Activated CD8-positive, alpha-beta T cell treated with anti-CD3 and anti-CD28 coated beads, Interleukin-2, amount 10 ng/mL, durations not matched to agents 7 days and 5 days (primary cell): ENCODE measurements around the gene ZNF333. TPM values are rescaled to one million over a fixed set of nuclear protein-coding genes. Genes with fewer than 3 reads are reported as not detected.
"Not testable (repeated sequence)": the region's sequence is repeated elsewhere in the genome, so short reads cannot be mapped to it uniquely, and the experiment has no call there.

Source experiments
- ATAC-seq: fragments of 150-1000 bp; cut with Tn5 transposase; one replicate; pipeline ENCODE4 v1.10.0; 2021; ENCODE audit warnings: moderate library complexity
- CTCF ChIA-PET: fragments of 350-600 bp; sonication (Branson Sonifier 250); formaldehyde crosslinking; loops from one replicate; lab custom pipeline; 2021; ENCODE audit warnings: antibody characterized with exemption; lab: Charles Lee
- POLR2A ChIA-PET: fragments of 350-600 bp; sonication (Branson Sonifier 250); formaldehyde crosslinking; loops from one replicate; lab custom pipeline; 2021; ENCODE audit warnings: antibody characterized with exemption; lab: Charles Lee
- DNase-seq: peaks from one replicate; pipeline ENCODE4 v3.0.0-alpha.2; 2020
- H3K27ac Mint-ChIP-seq: one replicate; pipeline ENCODE4 v1.8.0; 2021; ENCODE audit warnings: mild to moderate bottlenecking, mixed read lengths
- H3K27me3 Mint-ChIP-seq: one replicate; pipeline ENCODE4 v1.8.0; 2021; ENCODE audit warnings: low read depth, mixed read lengths
- H3K36me3 Mint-ChIP-seq: one replicate; pipeline ENCODE4 v1.8.0; 2021; ENCODE audit warnings: low read depth, mixed read lengths
- H3K4me1 Mint-ChIP-seq: one replicate; pipeline ENCODE4 v1.8.0; 2021; ENCODE audit warnings: low read depth, mixed read lengths
- H3K4me3 Mint-ChIP-seq: one replicate; pipeline ENCODE4 v1.8.0; 2021; ENCODE audit warnings: mild to moderate bottlenecking, mixed read lengths
- H3K9me3 Mint-ChIP-seq: one replicate; pipeline ENCODE4 v1.8.0; 2022; ENCODE audit warnings: mixed read lengths; ENCODE audit not compliant: insufficient read depth
- total RNA-seq, 2 experiments: library from RNA; stranded (reverse); gene quantifications; one replicate each; pipeline ENCODE4 v1.2.3, GENCODE V29; 2021

The ZNF333 gene
- total RNA-seq, 2 experiments from 2014 or later, result 7.3 TPM

- ATAC-seq (no peak), DNase-seq (no peak)
- Mint-ChIP-seq H3K4me3 (no peak overlapping the region), H3K4me1 (no peaks in the 10 kb centered on the region), H3K27ac (no peak overlapping the region), H3K36me3 (no peaks in the 10 kb centered on the region), H3K9me3 (no peaks in the 10 kb centered on the region), H3K27me3 (no peaks in the 10 kb centered on the region)
- CTCF ChIA-PET, result no interaction called here
- POLR2A ChIA-PET, result no interaction called here
These were observed 57.0 kb downstream of the ZNF333 start for GRCh38 chr19:14746886-14747285.

GRCh38 chr19:14748601-14749000 is 58.8 kb downstream of the ZNF333 start:
- POLR2A ChIA-PET, result no interaction called here
- Mint-ChIP-seq H3K27ac (no peak overlapping the region), H3K36me3 (no peaks in the 10 kb centered on the region), H3K4me1 (no peaks in the 10 kb centered on the region), H3K27me3 (no peaks in the 10 kb centered on the region), H3K9me3 (no peaks in the 10 kb centered on the region), H3K4me3 (no peak overlapping the region)
- no peak for ATAC-seq
- DNase-seq, result no peak
- CTCF ChIA-PET, result interaction anchor here (0.7 kb wide), 1 partner anchor 57 kb away, joined by 3 read pairs; no protein-coding TSS in a partner anchor

GRCh38 chr19:14758816-14759215 is 69.0 kb downstream of the ZNF333 start:
- no peak overlapping the region for H3K27ac Mint-ChIP-seq
- ATAC-seq (no peak), DNase-seq (no peak)
- H3K27me3 Mint-ChIP-seq, result no peaks in the 10 kb centered on the region
- ChIA-PET CTCF (no interaction called here), POLR2A (no interaction called here)
- no peaks in the 10 kb centered on the region for H3K4me1 Mint-ChIP-seq
- no peaks in the 10 kb centered on the region for H3K36me3 Mint-ChIP-seq
- H3K9me3 Mint-ChIP-seq, result no peaks in the 10 kb centered on the region
- H3K4me3 Mint-ChIP-seq, result no peak overlapping the region

- CTCF ChIA-PET, result no interaction called here
- Mint-ChIP-seq H3K4me3 (no peak overlapping the region), H3K9me3 (no peaks in the 10 kb centered on the region), H3K4me1 (no peaks in the 10 kb centered on the region), H3K36me3 (no peaks in the 10 kb centered on the region), H3K27ac (no peak overlapping the region), H3K27me3 (no peaks in the 10 kb centered on the region)
- DNase-seq, result no peak
- no peak for ATAC-seq
- POLR2A ChIA-PET, result no interaction called here
These were observed 71.8 kb downstream of the ZNF333 start for GRCh38 chr19:14761607-14762006.

- H3K9me3 Mint-ChIP-seq, result no peaks in the 10 kb centered on the region
- H3K27ac Mint-ChIP-seq, result no peak overlapping the region
- H3K27me3 Mint-ChIP-seq, result no peaks in the 10 kb centered on the region
- POLR2A ChIA-PET, result no interaction called here
- CTCF ChIA-PET, result no interaction called here
- no peak for ATAC-seq
- H3K4me3 Mint-ChIP-seq, result no peak overlapping the region
- H3K4me1 Mint-ChIP-seq, result no peaks in the 10 kb centered on the region
- DNase-seq, result no peak
- no peaks in the 10 kb centered on the region for H3K36me3 Mint-ChIP-seq
These were observed 72.3 kb downstream of the ZNF333 start for GRCh38 chr19:14762111-14762510.

- no peaks in the 10 kb centered on the region for H3K36me3 Mint-ChIP-seq
These were observed 73.8 kb downstream of the ZNF333 start for GRCh38 chr19:14763497-14764145.

GRCh38 chr19:14764401-14764800 is 74.6 kb downstream of the ZNF333 start:
- POLR2A ChIA-PET, result no interaction called here
- no peaks in the 10 kb centered on the region for H3K4me1 Mint-ChIP-seq
- ATAC-seq, result no peak
- DNase-seq, result no peak
- no peak overlapping the region for H3K27ac Mint-ChIP-seq
- CTCF ChIA-PET, result no interaction called here
- no peaks in the 10 kb centered on the region for H3K27me3 Mint-ChIP-seq
- no peak overlapping the region for H3K4me3 Mint-ChIP-seq
- H3K9me3 Mint-ChIP-seq, result no peaks in the 10 kb centered on the region
- no peaks in the 10 kb centered on the region for H3K36me3 Mint-ChIP-seq

More at GRCh38 chr19:14763497-14764145, 73.8 kb downstream of the ZNF333 start:
- ATAC-seq (no peak), DNase-seq (no peak)
- Mint-ChIP-seq H3K4me3 (no peak overlapping the region), H3K27me3 (no peaks in the 10 kb centered on the region), H3K4me1 (no peaks in the 10 kb centered on the region), H3K9me3 (no peaks in the 10 kb centered on the region), H3K27ac (no peak overlapping the region)
- ChIA-PET POLR2A (no interaction called here), CTCF (no interaction called here)

GRCh38 chr19:14765403-14765802 is 75.6 kb downstream of the ZNF333 start:
- H3K36me3 Mint-ChIP-seq, POLR2A ChIA-PET, H3K27ac Mint-ChIP-seq, H3K27me3 Mint-ChIP-seq, H3K9me3 Mint-ChIP-seq, H3K4me3 Mint-ChIP-seq, H3K4me1 Mint-ChIP-seq, CTCF ChIA-PET, DNase-seq: not testable (repeated sequence)
- peak; percentile 69 for ATAC-seq

GRCh38 chr19:14765841-14766240 is 76.0 kb downstream of the ZNF333 start:
- peak; percentile 29 for ATAC-seq
- H3K4me3 Mint-ChIP-seq, H3K9me3 Mint-ChIP-seq, H3K4me1 Mint-ChIP-seq, POLR2A ChIA-PET, DNase-seq, H3K36me3 Mint-ChIP-seq, H3K27me3 Mint-ChIP-seq, CTCF ChIA-PET, H3K27ac Mint-ChIP-seq: not testable (repeated sequence)

GRCh38 chr19:14767466-14767971 is 77.7 kb downstream of the ZNF333 start:
- no peaks in the 10 kb centered on the region for H3K4me1 Mint-ChIP-seq
- CTCF ChIA-PET, result no interaction called here
- H3K4me3 Mint-ChIP-seq, result no peak overlapping the region
- ATAC-seq (no peak), DNase-seq (no peak)
- H3K27ac Mint-ChIP-seq, result no peak overlapping the region
- POLR2A ChIA-PET, result no interaction called here
- no peaks in the 10 kb centered on the region for H3K36me3 Mint-ChIP-seq
- no peaks in the 10 kb centered on the region for H3K27me3 Mint-ChIP-seq
- no peaks in the 10 kb centered on the region for H3K9me3 Mint-ChIP-seq

- H3K27ac Mint-ChIP-seq, result no peak overlapping the region
These were observed 78.2 kb downstream of the ZNF333 start for GRCh38 chr19:14768001-14768400.

GRCh38 chr19:14769201-14769600 is 79.4 kb downstream of the ZNF333 start:
- H3K9me3 Mint-ChIP-seq, result no peaks in the 10 kb centered on the region

More at GRCh38 chr19:14768001-14768400, 78.2 kb downstream of the ZNF333 start:
- ChIA-PET CTCF (no interaction called here), POLR2A (no interaction called here)
- Mint-ChIP-seq H3K4me3 (no peak overlapping the region), H3K36me3 (no peaks in the 10 kb centered on the region), H3K4me1 (no peaks in the 10 kb centered on the region), H3K9me3 (no peaks in the 10 kb centered on the region), H3K27me3 (no peaks in the 10 kb centered on the region)
- DNase-seq, result no peak
- no peak for ATAC-seq

GRCh38 chr19:14770136-14770535 is 80.3 kb downstream of the ZNF333 start:
- DNase-seq, result no peak
- H3K9me3 Mint-ChIP-seq, result no peaks in the 10 kb centered on the region
- ATAC-seq, result no peak
- H3K4me1 Mint-ChIP-seq, result no peaks in the 10 kb centered on the region
- H3K36me3 Mint-ChIP-seq, result no peaks in the 10 kb centered on the region
- CTCF ChIA-PET, result no interaction called here
- no peak overlapping the region for H3K4me3 Mint-ChIP-seq
- POLR2A ChIA-PET, result no interaction called here
- peaks cover 3% of the 10 kb centered on the region for H3K27me3 Mint-ChIP-seq
- no peak overlapping the region for H3K27ac Mint-ChIP-seq

More at GRCh38 chr19:14769201-14769600, 79.4 kb downstream of the ZNF333 start:
- CTCF ChIA-PET, result no interaction called here
- H3K4me1 Mint-ChIP-seq, result no peaks in the 10 kb centered on the region
- ATAC-seq, result no peak
- no peaks in the 10 kb centered on the region for H3K36me3 Mint-ChIP-seq
- DNase-seq, result no peak
- H3K27ac Mint-ChIP-seq, result no peak overlapping the region
- H3K4me3 Mint-ChIP-seq, result no peak overlapping the region
- peaks cover 3% of the 10 kb centered on the region for H3K27me3 Mint-ChIP-seq
- POLR2A ChIA-PET, result no interaction called here
